Measurements from ENCODE around the gene JARID2.

DNA sequence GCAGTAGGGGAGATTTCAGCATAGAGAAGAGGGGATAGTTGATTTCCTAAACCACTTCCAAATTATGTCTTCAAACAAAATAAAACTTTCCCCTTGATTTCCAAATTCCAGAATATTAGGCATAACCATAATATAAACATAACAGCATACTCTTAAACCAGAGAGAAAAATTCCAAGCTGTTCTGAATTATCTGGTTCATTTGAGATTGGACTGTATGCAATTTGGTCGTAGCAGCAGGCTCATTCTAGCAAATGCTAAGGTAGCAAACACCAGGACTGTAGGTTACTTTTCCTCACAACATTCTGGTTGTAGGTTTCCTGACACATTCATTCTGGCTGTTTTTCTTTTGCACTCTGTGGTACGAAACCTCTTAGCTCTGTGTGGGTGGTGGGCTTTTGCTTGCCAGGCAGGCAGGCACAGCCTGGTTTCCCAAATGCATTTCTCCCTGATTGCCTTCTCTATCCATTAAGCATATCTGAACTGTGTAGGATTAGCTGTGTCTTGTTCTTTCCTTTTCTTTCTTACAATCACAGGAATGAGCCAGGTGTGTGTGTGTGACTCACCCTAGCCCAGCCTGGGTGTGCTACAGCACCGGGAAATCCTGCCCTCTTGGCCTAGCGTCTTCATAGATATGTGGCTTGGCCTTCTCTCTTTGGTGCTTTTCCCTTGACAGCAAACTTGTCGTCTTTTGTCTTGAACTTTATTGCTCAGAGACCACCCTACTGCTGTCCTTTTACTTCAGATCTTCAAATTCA lies 77.1 kb downstream of the JARID2 start:
- TF ChIP-seq, protein P1, sequence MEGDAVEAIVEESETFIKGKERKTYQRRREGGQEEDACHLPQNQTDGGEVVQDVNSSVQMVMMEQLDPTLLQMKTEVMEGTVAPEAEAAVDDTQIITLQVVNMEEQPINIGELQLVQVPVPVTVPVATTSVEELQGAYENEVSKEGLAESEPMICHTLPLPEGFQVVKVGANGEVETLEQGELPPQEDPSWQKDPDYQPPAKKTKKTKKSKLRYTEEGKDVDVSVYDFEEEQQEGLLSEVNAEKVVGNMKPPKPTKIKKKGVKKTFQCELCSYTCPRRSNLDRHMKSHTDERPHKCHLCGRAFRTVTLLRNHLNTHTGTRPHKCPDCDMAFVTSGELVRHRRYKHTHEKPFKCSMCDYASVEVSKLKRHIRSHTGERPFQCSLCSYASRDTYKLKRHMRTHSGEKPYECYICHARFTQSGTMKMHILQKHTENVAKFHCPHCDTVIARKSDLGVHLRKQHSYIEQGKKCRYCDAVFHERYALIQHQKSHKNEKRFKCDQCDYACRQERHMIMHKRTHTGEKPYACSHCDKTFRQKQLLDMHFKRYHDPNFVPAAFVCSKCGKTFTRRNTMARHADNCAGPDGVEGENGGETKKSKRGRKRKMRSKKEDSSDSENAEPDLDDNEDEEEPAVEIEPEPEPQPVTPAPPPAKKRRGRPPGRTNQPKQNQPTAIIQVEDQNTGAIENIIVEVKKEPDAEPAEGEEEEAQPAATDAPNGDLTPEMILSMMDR (IDR thresholded peaks at IDR 0.05 in 4 of 5, conservative IDR thresholded peaks at IDR 0.05 in 1 of 5): no peak
- no peak for TF ChIP-seq POLR2A (IDR thresholded peaks at IDR 0.05)

Measured in gastrocnemius medialis (tissue), 4 donors.